Activated CD8-positive, alpha-beta memory T cell treated with anti-CD3 and anti-CD28 coated beads, Interleukin-2, amount 50 U/mL, for 48 hours (primary cell): Measurements from ENCODE around the gene FZD4.
"Not testable (repeated sequence)": the region's sequence is repeated elsewhere in the genome, so short reads cannot be mapped to it uniquely, and the experiment has no call there.

Experiments
- DNase-seq: peaks from one replicate; pipeline ENCODE4 v3.0.0-alpha.2; 2020

The FZD4 gene

GRCh38 chr11:86934926-86935579 is 20.1 kb downstream of the FZD4 start:
- DNase-seq: no peak

- DNase-seq: no peak
These were observed 20.7 kb downstream of the FZD4 start for GRCh38 chr11:86934582-86934900.

- no peak for DNase-seq
These were observed 21.2 kb downstream of the FZD4 start for GRCh38 chr11:86933891-86934581.

GRCh38 chr11:86932924-86933875 is 22.0 kb downstream of the FZD4 start:
- no peak for DNase-seq

GRCh38 chr11:86932259-86932585 is 23.0 kb downstream of the FZD4 start:
- no peak for DNase-seq

GRCh38 chr11:86931548-86932258 is 23.5 kb downstream of the FZD4 start:
- no peak for DNase-seq

- no peak for DNase-seq
These were observed 24.1 kb downstream of the FZD4 start for GRCh38 chr11:86930957-86931547.

GRCh38 chr11:86926975-86927374 is 28.2 kb downstream of the FZD4 start:
- no peak for DNase-seq

- DNase-seq: no peak
These were observed 31.0 kb downstream of the FZD4 start for GRCh38 chr11:86923999-86924766.

- no peak for DNase-seq
These were observed 33.0 kb downstream of the FZD4 start for GRCh38 chr11:86922225-86922624.

GRCh38 chr11:86919557-86920210 is 35.5 kb downstream of the FZD4 start:
- no peak for DNase-seq

- DNase-seq: no peak
These were observed 36.2 kb downstream of the FZD4 start for GRCh38 chr11:86918973-86919372.

GRCh38 chr11:86918496-86918895 is 36.7 kb downstream of the FZD4 start:
- no peak for DNase-seq

GRCh38 chr11:86917589-86917988 is 37.6 kb downstream of the FZD4 start:
- DNase-seq: no peak

- no peak for DNase-seq
These were observed 38.9 kb downstream of the FZD4 start for GRCh38 chr11:86916330-86916729.

GRCh38 chr11:86915850-86916249 is 39.3 kb downstream of the FZD4 start:
- DNase-seq: not testable (repeated sequence)

- DNase-seq: no peak
These were observed 40.2 kb downstream of the FZD4 start for GRCh38 chr11:86914865-86915519.

- no peak for DNase-seq
These were observed 43.0 kb downstream of the FZD4 start for GRCh38 chr11:86912238-86912637.

GRCh38 chr11:86910592-86910991 is 44.6 kb downstream of the FZD4 start:
- DNase-seq: no peak

- DNase-seq: no peak
These were observed 49.0 kb downstream of the FZD4 start for GRCh38 chr11:86906198-86906597.

GRCh38 chr11:86905252-86905651 is 49.9 kb downstream of the FZD4 start:
- DNase-seq: no peak
